HG03521 (cell line): ENCODE measurements around the gene AKAP9.
"Not testable (repeated sequence)": the region's sequence is repeated elsewhere in the genome, so short reads cannot be mapped to it uniquely, and the experiment has no call there.

Experiments used
- ATAC-seq: cut with Tn5 transposase; IDR thresholded peaks from one replicate; pipeline ENCODE4 v1.9.1; 2021; ENCODE audit warnings: mild to moderate bottlenecking, moderate library complexity; ENCODE audit not compliant: unreplicated experiment

AKAP9 gene

GRCh38 chr7:91940572-91941341 is at the start of gene AKAP9:
AKAP9 (plus strand) TSS chr7:91940862; CDS start chr7:91941100, 238 bp downstream.
- peak; percentile 91 for ATAC-seq

- no peak for ATAC-seq
These were observed 48.5 kb upstream of the AKAP9 start for GRCh38 chr7:91892099-91892705.

GRCh38 chr7:91892821-91893340 is 47.8 kb upstream of the AKAP9 start:
- ATAC-seq = no peak

GRCh38 chr7:91893699-91894098 is 47.0 kb upstream of the AKAP9 start:
- not testable (repeated sequence) for ATAC-seq

GRCh38 chr7:91894781-91895480 is 45.7 kb upstream of the AKAP9 start:
- ATAC-seq = no peak

GRCh38 chr7:91898240-91898992 is 42.2 kb upstream of the AKAP9 start:
- no peak for ATAC-seq

GRCh38 chr7:91899563-91899962 is 41.1 kb upstream of the AKAP9 start:
- no peak for ATAC-seq

- ATAC-seq = no peak
These were observed 30.5 kb upstream of the AKAP9 start for GRCh38 chr7:91910171-91910570.

- ATAC-seq = no peak
These were observed 29.5 kb upstream of the AKAP9 start for GRCh38 chr7:91911121-91911520.

GRCh38 chr7:91912494-91912893 is 28.2 kb upstream of the AKAP9 start:
- ATAC-seq = no peak

- ATAC-seq = no peak
These were observed 27.1 kb upstream of the AKAP9 start for GRCh38 chr7:91913612-91914011.

- ATAC-seq = no peak
These were observed 25.1 kb upstream of the AKAP9 start for GRCh38 chr7:91915401-91916050.

GRCh38 chr7:91916051-91916440 is 24.6 kb upstream of the AKAP9 start:
- no peak for ATAC-seq

GRCh38 chr7:91918356-91918755 is 22.3 kb upstream of the AKAP9 start:
- ATAC-seq = no peak

- no peak for ATAC-seq
These were observed 17.8 kb upstream of the AKAP9 start for GRCh38 chr7:91922857-91923256.

- no peak for ATAC-seq
These were observed 12.8 kb upstream of the AKAP9 start for GRCh38 chr7:91927912-91928311.

- ATAC-seq = no peak
These were observed 11.2 kb upstream of the AKAP9 start for GRCh38 chr7:91929463-91929862.

GRCh38 chr7:91940171-91940570 is 491 bp upstream of the AKAP9 start:
- no peak for ATAC-seq

- ATAC-seq = no peak
These were observed 788 bp downstream of the AKAP9 start for GRCh38 chr7:91941450-91941849.

GRCh38 chr7:91942312-91942711 is 1.6 kb downstream of the AKAP9 start:
- ATAC-seq = no peak
